ENCODE measurements around the gene BLACAT1.

DNA sequence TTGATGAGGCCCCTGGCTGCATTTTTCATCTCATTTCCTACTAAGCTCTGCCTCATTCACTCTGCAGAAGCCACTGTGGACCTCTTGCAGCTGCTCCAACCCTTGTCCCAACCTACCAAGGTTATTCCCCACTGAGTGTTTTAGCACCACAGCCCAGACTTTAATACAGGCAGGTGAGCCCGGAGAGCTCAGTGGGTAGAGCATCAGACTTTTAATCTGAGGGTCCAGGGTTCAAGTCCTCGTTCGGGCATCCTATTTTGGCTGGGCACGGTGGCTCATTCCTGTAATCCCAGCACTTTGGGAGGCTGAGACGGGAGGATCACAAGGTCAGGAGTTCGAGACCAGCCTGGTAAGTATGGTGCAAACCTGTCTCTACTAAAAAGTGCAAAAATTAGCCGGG, 18.1 kb upstream of the BLACAT1 start:
- TF ChIP-seq POLR2A (IDR thresholded peaks at IDR 0.05) (no peak), CTCF (IDR thresholded peaks at IDR 0.05) (no peak)

Data from prostate gland (tissue), 2 donors.